ENCODE results near the gene PRR11.
"Not testable (repeated sequence)": the region's sequence is repeated elsewhere in the genome, so short reads cannot be mapped to it uniquely, and the experiment has no call there.

The PRR11 gene

GRCh38 chr17:59151591-59151990 lies 4.0 kb upstream of the PRR11 start:
- no peak for DNase-seq (ENCODE audit: low read depth in 4 of 4, low spot score in 1 of 4)

- DNase-seq (ENCODE audit: low read depth in 4 of 4, low spot score in 1 of 4) = no peak
These were observed 2.6 kb upstream of the PRR11 start for GRCh38 chr17:59152925-59153324.

- peak in 3 of 4 experiments; percentile 7 to 30 (median 7) for DNase-seq (ENCODE audit: low read depth in 4 of 4, low spot score in 1 of 4)
These were observed 1.2 kb upstream of the PRR11 start for GRCh38 chr17:59154292-59154720.

GRCh38 chr17:59154721-59155438 lies 666 bp upstream of the PRR11 start, which contains the start of gene SKA2:
Gene SKA2 (minus strand): TSS chr17:59155186. CDS start chr17:59155163, 23 bp downstream.
- DNase-seq (ENCODE audit: low read depth in 4 of 4, low spot score in 1 of 4) = peak; percentile 74 to 94 (median 92)

GRCh38 chr17:59160157-59161025 lies 4.8 kb downstream of the PRR11 start:
- no peak for DNase-seq (ENCODE audit: low read depth in 4 of 4, low spot score in 1 of 4)

GRCh38 chr17:59161477-59161876 lies 5.9 kb downstream of the PRR11 start:
- no peak for DNase-seq (ENCODE audit: low read depth in 4 of 4, low spot score in 1 of 4)

GRCh38 chr17:59165933-59166342 lies 10.4 kb downstream of the PRR11 start:
- peak in 2 of 4 experiments; percentile 3 to 20 for DNase-seq (ENCODE audit: low read depth in 4 of 4, low spot score in 1 of 4)

- no peak for DNase-seq (ENCODE audit: low read depth in 4 of 4, low spot score in 1 of 4)
These were observed 12.0 kb downstream of the PRR11 start for GRCh38 chr17:59167571-59168001.

GRCh38 chr17:59172436-59173004 lies 17.0 kb downstream of the PRR11 start:
- DNase-seq (ENCODE audit: low read depth in 4 of 4, low spot score in 1 of 4) = no peak

GRCh38 chr17:59174671-59175070 lies 19.1 kb downstream of the PRR11 start:
- DNase-seq (ENCODE audit: low read depth in 4 of 4, low spot score in 1 of 4) = no peak

- DNase-seq (ENCODE audit: low read depth in 4 of 4, low spot score in 1 of 4) = no peak
These were observed 19.5 kb downstream of the PRR11 start for GRCh38 chr17:59175076-59175475.

- DNase-seq (ENCODE audit: low read depth in 4 of 4, low spot score in 1 of 4) = no peak
These were observed 22.9 kb downstream of the PRR11 start for GRCh38 chr17:59178266-59178985.

- not testable (repeated sequence) for DNase-seq (ENCODE audit: low read depth in 4 of 4, low spot score in 1 of 4)
These were observed 24.1 kb downstream of the PRR11 start for GRCh38 chr17:59179601-59180000.

GRCh38 chr17:59180626-59181025 lies 25.1 kb downstream of the PRR11 start:
- DNase-seq (ENCODE audit: low read depth in 4 of 4, low spot score in 1 of 4) = no peak

GRCh38 chr17:59181481-59181880 lies 25.9 kb downstream of the PRR11 start:
- DNase-seq (ENCODE audit: low read depth in 4 of 4, low spot score in 1 of 4) = no peak

GRCh38 chr17:59185997-59186396 lies 30.5 kb downstream of the PRR11 start:
- DNase-seq (ENCODE audit: low read depth in 4 of 4, low spot score in 1 of 4) = no peak

GRCh38 chr17:59186850-59187249 lies 31.3 kb downstream of the PRR11 start:
- no peak for DNase-seq (ENCODE audit: low read depth in 4 of 4, low spot score in 1 of 4)

- no peak for DNase-seq (ENCODE audit: low read depth in 4 of 4, low spot score in 1 of 4)
These were observed 35.3 kb downstream of the PRR11 start for GRCh38 chr17:59190806-59191205.

- no peak for DNase-seq (ENCODE audit: low read depth in 4 of 4, low spot score in 1 of 4)
These were observed 37.9 kb downstream of the PRR11 start for GRCh38 chr17:59193336-59193862.

GRCh38 chr17:59199398-59199797 lies 43.9 kb downstream of the PRR11 start:
- DNase-seq (ENCODE audit: low read depth in 4 of 4, low spot score in 1 of 4) = no peak

- no peak for DNase-seq (ENCODE audit: low read depth in 4 of 4, low spot score in 1 of 4)
These were observed 46.8 kb downstream of the PRR11 start for GRCh38 chr17:59202320-59202719.

All from stimulated activated CD4-positive, alpha-beta T cell treated with anti-CD3 and anti-CD28 coated beads, Interleukin-1b, Interleukin-23, amount 100 ng/mL, for 24 hours (primary cell).